GM19397 (cell line): Measurements from ENCODE around the gene TTC34.

Experiments used
- ATAC-seq: cut with Tn5 transposase; IDR thresholded peaks from one replicate; pipeline ENCODE4 v1.9.1; 2021; ENCODE audit warnings: mild to moderate bottlenecking, moderate library complexity; ENCODE audit not compliant: unreplicated experiment

The TTC34 gene

DNA sequence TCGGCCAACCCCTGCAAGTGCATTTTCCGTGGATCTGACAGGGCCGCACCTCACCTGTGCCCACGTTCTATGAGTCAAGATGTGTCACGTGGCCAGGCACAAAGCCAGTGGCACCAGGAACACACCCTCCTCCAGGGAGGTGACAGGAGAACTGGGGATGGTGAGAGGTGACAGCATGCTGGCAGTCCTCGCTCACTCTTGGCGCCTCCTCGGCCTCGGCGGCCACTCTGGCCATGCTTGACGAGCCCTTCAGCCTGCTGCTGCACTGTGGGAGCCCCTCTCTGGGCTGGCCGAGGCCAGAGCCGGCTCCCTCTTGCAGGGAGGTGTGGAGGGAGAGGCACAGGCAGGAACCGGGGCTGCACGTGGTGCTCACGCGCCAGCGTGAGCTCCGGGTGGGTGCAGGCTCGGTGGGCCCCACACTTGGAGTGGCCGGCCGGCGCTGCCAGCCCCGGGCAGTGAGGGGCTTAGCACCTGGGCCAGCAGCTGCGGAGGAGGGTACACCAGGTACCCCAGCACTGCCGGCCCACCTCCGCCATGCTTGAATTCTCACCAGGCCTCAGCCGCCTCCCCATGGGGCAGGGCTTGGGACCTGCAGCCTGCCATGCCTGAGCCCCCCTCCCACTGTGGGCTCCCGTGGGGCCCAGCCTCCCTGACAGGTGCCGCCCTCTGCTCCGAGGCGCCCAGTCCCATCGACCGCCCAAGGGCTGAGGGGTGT is 11.6 kb upstream of the TTC34 start:
- no peak for ATAC-seq

GRCh38 chr1:2812136-2812535 is 10.6 kb upstream of the TTC34 start:
- no peak for ATAC-seq

DNA sequence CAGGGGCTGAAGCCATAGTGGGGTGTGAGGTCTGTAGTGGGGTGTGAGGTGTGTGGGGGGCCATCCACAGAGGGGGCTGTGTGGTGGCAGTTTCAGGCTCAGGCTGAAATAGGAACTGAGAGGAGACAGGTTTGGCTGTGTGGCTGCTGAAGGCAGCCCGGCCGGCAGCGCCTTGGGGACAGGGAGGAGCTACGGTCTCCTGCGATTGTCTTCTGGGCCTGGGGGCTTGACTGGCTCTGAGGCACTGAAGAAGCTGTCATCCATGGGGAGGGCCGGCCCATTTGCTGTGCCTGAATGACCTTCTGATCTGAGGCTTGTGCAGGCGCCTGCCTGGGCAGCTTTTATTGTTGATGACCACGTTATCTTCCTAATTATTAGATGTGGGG is 10.0 kb upstream of the TTC34 start:
- ATAC-seq: no peak

DNA sequence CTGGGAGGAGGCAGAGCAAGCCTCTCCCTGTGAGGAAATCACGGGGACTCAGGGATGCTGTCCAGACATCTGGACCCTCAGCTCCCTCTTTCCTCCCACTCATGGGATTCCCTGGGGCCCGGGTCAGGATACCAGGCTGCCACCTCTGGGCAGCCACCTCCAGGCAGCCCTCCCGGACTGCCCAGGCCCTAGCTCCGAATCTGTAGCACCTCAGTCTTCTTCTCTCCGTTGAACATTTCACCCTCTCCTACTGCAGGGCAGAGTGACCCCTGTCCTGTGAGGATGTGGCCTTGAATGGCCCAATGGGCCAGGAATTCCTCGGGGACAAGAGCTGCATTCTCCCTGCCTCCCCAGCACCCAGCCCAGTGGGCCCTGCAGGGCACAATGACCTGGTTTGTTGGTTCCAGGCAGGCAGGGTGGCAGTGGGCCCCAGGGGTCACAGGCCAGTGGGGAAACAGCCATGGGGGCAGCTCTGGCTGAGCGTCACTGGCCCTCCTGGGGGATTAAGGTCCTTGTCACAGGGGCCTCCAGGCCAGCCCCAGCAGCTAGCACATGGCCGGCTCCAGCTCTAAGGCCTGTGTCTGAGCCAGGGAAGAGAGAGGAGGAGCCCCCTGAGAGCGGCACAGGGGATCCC is 9.5 kb upstream of the TTC34 start:
- ATAC-seq: no peak

DNA sequence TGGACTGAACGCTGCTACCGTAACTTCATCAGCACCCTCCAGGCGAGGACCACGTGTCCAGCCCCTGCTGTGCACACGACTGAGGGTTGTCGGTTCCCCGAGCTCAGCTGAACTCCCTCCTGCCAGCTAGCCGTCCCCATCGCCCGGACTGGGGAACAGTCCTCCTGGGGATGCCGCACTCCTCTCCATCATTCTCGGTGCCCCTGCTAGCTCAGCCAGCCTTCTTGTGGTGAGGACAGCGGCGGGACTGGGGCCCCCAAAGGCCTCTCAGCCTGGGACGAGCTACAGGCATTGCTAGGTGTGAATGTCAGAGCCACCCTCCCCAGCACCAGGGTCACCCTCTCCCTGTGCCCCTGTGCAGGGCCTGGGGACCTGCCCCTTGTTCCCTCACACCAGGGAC is 8.8 kb upstream of the TTC34 start:
- ATAC-seq: no peak

- no peak for ATAC-seq
These were observed 8.2 kb upstream of the TTC34 start for GRCh38 chr1:2809656-2810055.

GRCh38 chr1:2808831-2809605 is 7.5 kb upstream of the TTC34 start:
- ATAC-seq: no peak

DNA sequence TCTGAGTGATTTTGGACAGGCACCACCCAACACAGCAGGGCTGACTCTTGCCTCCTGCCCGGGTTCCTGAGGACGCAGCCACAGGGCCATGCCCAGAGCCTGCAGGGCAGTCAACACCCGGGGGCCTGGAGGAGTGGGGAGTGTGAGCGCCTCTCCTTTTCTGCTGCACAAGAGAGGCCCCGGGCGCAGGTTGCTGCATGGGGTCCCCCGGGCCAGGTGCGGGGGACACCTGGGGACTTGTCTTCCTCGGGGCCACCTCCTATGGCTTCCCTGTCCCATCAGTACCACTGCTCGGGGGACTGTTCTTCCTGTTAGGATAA is 6.9 kb upstream of the TTC34 start:
- no peak for ATAC-seq

- no peak for ATAC-seq
These were observed 6.3 kb upstream of the TTC34 start for GRCh38 chr1:2807678-2808385.

DNA sequence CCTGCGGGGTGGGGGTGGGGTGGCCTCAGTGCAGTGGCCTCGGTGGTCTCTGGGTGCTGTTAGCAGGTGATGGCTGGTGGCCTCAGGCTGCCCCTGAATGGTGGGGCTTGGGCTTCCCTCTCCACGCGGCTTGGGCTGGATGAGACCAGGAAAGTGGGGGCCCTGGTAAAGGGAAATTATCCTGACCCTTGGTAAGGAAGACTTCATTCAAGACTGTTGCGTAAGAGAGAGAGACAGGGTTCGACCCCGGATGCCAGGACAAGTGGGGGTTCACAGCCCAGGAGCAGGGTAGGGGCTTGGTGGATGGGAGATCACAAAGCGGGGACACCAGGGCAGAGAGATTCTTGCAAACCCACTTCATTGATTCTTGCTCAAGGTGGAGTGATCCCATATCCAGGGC is 5.5 kb upstream of the TTC34 start:
- no peak for ATAC-seq

DNA sequence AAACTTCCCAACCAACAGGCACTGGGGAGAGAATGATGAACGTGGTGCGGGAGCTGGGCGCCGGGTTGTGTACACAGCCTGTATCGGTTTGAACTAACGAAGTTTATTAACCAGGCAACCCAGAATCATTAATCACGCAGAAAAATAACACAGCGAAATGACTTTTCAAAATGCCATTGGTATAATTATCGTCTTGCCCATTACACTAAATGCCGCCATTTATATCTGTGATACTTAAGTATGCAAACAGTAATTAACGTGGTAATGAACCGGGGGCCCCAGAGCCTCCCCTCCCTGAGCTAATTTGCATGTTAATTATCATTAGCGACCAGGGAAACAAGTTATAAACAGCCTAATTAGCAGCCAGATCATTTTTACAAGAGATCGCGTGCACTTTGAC is 5.1 kb upstream of the TTC34 start:
- ATAC-seq: no peak

DNA sequence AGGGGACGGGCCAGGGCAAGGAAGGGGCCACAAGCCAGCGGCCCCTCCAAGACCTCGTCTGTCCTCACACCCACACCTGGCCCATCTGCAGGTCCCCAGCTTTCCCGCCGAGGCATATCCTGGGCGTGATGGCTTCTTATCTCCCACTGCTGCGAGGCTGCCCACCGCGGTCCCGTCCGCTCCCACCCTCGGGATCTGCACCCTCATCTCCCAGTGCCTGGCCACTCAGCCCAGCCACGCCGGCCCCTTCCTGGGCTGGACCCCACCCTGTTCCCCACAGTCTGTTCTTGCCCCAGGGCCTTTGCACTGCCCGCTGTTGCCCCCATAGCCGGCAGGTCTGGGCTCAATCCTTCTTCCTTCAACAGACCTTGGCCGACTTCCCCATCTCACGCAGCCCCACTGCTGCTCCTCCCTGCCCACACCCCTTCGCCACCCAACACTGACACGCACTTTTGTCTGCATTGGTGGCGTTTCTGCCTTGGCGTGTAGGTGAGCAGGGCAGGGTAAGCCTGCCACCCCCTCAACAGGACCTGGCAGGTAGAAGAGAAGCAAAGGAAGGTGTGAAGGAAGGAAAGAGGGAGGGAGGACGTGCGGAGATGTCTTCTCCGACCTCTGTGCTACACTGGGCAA is 4.4 kb upstream of the TTC34 start:
- ATAC-seq: no peak

- ATAC-seq: no peak
These were observed 3.3 kb upstream of the TTC34 start for GRCh38 chr1:2804628-2805351.

DNA sequence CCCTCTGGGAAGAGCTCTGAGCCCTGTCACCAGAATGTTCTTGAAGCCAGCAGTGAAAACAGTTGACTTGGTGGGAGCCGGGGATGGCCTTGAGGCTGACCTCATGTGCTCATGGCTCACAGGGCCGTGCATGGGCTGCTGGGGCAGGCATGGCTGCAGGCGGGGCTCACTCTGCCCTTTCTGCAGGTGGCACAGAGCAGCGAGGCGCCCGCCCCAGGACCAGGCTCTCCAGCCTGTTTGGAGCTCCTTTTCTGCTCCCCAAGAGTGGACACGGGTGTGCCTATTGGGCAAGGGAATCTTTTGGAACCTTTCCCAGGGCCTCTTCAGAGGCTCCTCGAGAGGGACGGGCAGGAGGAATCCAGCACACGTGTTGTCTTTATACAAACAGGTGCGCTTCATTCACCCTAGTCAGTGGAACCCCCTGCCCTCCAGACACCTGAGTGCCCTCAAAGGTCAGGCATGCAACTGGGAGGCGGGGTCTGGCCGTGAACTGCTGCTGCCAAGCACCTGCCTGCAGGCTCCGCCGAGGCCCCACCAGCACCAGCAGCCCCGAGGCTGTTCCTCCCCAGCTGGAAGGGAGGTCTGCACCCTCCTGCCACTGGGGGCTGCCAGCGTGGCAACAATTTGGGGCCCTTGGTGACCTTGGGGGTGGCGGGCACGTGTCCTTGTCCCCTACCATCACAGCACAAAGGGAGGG is 2.6 kb upstream of the TTC34 start:
- ATAC-seq: no peak

DNA sequence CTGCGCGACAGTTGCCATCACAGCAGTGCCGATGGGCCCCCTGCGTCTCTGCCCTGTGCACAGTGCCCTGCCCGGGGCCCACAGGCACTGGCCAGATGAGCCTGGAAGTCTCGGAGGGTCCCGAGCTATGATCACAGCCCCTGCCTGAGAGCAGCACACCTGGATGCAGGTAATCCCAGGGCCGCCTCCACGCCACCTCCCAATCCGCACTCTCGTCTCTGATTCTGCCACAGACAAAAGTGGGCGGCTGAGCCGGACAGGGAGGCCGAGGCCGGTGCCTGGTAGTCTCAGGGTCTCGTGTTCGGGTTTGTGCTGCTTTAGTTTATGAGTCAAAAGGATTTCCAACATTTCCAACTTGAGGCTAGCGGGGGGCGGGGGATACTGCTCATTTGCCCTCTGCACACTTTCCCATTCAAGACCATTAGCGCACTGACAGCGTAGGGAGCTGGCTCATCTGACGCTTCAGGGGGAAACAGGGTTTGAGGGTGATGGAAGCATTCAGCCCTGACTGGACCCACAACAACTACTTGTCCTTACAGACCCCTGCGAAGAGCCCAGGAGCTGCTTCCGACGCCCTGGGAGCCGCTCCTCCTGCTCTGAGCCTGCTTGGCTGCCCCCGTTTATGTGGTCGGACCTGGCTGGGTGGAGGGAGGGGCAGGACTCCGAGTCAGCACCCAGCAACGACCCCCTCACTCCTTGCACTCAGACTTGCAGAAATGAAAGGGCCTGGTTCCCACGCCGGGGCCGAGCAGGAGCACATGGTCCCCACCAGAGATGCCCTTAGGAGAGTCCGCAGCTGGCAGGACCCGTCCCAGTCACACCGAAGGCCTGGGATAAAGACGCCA is 1.8 kb upstream of the TTC34 start:
- no peak for ATAC-seq

GRCh38 chr1:2802421-2802961 is 998 bp upstream of the TTC34 start:
- no peak for ATAC-seq

DNA sequence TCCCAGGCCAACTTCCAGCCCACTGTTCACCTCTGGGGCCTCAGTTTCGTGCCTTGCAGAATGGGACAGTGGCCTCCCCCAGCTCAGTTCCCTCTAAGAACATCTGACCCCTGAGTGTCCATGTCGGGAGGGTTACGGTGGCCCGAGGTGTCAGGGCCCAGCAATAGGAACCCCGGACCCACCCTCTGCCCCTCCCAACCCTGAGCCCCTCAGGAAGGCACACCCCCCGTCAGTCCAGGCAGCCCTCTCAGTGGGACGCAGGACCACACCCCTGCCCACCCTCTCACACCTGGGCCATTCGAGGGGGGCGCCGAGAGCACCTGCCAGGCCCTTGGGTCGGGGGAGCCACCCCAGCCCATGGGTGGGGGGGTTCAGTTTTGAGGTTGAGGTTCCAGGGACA is 447 bp downstream of the TTC34 start:
- ATAC-seq: no peak

DNA sequence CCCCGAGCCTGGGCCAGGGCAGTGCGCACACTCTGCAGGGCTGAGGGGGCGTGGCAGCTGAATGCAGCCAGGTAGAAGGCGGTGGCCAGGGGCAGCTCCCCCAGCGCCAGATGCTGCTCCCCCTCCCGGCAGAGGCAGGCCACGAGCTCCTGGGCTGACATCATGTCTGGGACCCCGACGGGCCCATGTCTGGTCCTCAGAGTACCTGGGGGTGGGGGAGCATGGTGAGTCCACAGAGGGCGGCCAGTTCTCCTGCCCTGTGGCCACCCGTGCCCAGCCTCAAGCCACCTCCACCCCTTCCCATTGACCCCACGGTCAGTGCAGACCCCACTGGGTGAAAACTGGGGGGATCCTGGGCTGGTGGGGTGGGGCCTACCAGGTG is 838 bp downstream of the TTC34 start:
- no peak for ATAC-seq
